VCaP (cell line): ENCODE data around the gene LRCH1.

Experiments
- H3K27ac ChIP-seq: fragments of 450-650 bp; 2 replicates; pipeline ENCODE4 v1.5.1; 2017
- TF ChIP-seq, protein P1 (sequence below): fragments of 450-650 bp; conservative IDR thresholded peaks from 2 replicates; pipeline ENCODE4 v1.5.1; 2017; ENCODE audit warnings: mild to moderate bottlenecking, moderate library complexity

LRCH1 gene

DNA sequence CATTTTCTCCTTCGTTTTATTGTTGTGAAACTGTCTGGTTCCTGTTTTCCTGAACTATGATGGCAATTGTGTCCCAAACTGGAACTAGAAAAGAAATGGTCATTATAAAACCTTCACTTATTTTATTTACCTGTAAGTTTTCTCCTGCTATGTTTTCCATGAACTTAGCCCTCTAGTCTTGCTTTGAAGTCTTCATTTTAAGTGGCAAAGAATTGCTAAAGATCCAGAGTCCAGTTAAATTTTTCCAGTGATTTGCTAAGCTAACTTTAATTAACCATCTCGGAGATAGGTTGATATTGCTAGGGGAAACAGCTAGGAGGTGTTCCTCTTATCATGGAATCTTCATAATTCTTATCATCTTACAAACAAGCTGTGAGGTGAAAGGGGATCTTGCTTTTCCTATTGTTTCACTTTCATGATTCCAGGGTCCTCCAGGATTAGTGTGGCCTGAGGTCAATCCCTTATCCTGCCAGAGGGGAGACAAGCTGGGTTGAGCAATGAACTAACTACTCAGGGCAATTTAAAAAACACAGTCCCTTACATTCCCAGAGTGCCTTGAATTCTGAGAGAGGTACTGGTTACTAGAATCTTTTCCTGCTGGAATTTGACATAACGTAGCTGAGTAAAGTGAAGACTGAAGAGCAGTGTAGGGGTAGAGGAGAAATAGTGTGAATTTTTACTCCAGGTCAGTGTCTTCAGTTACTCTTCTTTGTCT lies 131.5 kb downstream of the LRCH1 start:
- TF ChIP-seq, protein P1, sequence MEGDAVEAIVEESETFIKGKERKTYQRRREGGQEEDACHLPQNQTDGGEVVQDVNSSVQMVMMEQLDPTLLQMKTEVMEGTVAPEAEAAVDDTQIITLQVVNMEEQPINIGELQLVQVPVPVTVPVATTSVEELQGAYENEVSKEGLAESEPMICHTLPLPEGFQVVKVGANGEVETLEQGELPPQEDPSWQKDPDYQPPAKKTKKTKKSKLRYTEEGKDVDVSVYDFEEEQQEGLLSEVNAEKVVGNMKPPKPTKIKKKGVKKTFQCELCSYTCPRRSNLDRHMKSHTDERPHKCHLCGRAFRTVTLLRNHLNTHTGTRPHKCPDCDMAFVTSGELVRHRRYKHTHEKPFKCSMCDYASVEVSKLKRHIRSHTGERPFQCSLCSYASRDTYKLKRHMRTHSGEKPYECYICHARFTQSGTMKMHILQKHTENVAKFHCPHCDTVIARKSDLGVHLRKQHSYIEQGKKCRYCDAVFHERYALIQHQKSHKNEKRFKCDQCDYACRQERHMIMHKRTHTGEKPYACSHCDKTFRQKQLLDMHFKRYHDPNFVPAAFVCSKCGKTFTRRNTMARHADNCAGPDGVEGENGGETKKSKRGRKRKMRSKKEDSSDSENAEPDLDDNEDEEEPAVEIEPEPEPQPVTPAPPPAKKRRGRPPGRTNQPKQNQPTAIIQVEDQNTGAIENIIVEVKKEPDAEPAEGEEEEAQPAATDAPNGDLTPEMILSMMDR: no peak
- H3K27ac ChIP-seq: no peak overlapping the region

DNA sequence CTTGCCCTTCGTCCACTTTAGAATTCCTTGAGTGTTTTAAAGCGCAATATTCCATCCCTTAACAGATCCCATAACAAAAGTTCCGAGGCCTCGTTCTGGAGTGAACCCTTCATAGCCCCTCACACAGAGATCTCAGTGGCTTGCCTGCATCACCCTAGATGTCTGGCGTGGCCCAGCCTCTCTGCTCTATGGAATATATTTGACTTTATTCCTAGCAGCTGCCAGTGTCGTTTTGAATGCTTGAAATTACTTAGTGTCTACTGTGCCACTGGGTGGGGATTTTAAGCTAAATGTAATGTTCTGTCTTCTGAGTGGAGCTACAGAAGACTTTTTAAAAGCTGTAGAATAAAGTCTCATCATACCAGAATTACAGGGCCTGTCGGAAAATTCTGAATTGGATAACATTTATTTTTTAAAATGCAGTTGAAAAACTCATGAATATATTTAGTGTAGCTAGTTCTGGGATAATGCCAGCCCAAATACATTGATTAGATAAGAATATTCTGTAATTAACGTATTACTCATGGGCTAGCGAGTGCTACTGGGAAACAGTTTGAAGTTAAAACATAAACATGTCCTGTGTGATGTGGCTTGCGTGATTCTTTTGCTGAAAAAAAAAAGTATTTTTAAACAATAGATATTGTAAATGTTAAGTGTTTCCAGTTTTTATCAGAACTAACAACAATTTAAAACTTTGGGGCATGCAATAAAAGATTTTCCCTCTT lies 132.2 kb downstream of the LRCH1 start:
- TF ChIP-seq, protein P1: no peak
- H3K27ac ChIP-seq: no peak overlapping the region

DNA sequence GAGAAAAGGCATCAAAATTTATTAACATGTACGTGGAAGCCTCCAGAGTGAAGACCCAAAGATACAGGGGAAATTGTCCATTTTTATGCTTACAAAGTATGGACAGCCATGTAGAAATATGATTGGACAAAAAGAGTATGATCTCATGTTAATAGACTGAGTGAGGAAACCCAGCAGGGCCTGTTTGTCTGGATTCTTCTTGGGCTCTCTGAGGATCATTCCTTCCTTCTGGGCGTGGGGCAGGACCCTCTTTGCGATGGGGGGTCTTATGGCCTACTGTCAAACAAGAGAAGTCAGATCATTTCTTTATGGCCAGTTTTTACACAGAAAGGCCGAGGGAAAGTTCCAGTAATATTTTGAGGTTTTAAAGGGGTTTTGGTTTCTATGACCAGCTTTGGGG lies 133.2 kb downstream of the LRCH1 start:
- TF ChIP-seq, protein P1: no peak
- H3K27ac ChIP-seq: no peak overlapping the region

GRCh38 chr13:46687810-46688209 lies 134.8 kb downstream of the LRCH1 start:
- TF ChIP-seq, protein P1: no peak
- no peak overlapping the region for H3K27ac ChIP-seq

- no peak overlapping the region for H3K27ac ChIP-seq
- TF ChIP-seq, protein P1: no peak
Measured at GRCh38 chr13:46688306-46688705, 135.3 kb downstream of the LRCH1 start.

GRCh38 chr13:46698014-46698413 lies 145.0 kb downstream of the LRCH1 start:
- no peak overlapping the region for H3K27ac ChIP-seq
- TF ChIP-seq, protein P1: no peak

DNA sequence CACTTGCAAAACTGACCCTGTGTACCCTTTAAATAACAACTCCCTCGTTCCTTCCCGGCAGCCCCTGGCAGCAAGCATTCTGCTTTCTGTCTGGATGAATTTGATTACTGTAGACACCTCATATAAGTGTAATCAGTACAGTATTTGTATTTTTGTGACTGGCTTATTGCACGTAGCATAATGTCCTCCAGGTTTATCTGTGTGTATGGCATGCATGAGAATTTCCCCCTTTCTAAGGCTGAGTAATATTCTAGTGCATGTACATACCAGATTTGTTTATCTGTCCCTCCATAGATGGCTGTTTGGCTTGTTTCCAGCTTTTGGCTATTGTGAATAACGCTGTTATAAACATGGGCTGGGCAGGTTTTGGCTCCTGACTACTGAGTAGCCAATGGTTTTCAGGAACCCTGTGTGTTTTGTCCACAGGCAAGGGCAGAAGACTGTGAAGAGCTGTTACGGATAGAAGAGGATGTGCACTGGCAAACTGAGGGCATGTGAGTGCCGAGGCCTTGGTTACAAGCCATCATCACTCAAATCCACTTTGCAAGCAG lies 146.0 kb downstream of the LRCH1 start:
- H3K27ac ChIP-seq: no peak overlapping the region
- TF ChIP-seq, protein P1: no peak
